Stimulated activated naive CD8-positive, alpha-beta T cell treated with anti-CD3 and anti-CD28 coated beads, Interleukin-15, amount 100 ng/mL, for 72 hours (primary cell): ENCODE data around the gene TIE1.

ENCODE experiments used
- ATAC-seq: fragments of 150-1000 bp; cut with Tn5 transposase; 2 replicates; pipeline ENCODE4 v1.10.0; 2021; ENCODE audit warnings: mild to moderate bottlenecking, moderate library complexity
- DNase-seq, 2 donors: peaks; one replicate each; pipeline ENCODE4 v3.0.0; 2021 to 2022
- H3K27ac Mint-ChIP-seq, 2 donors: one replicate each; pipeline ENCODE4 v1.8.0; 2022; ENCODE audit warnings: mild to moderate bottlenecking in 2 of 2, mixed read lengths in 2 of 2, moderate library complexity in 2 of 2
- H3K27me3 Mint-ChIP-seq: one replicate; pipeline ENCODE4 v1.8.0; 2022; ENCODE audit warnings: mixed read lengths
- H3K4me1 Mint-ChIP-seq: one replicate; pipeline ENCODE4 v1.8.0; 2022; ENCODE audit warnings: mild to moderate bottlenecking, mixed read lengths
- H3K4me3 Mint-ChIP-seq, 2 donors: one replicate each; pipeline ENCODE4 v1.8.0; 2022; ENCODE audit warnings: mild to moderate bottlenecking in 2 of 2, mixed read lengths in 2 of 2, moderate library complexity in 1 of 2
- H3K9me3 Mint-ChIP-seq, 2 donors: one replicate each; pipeline ENCODE4 v1.8.0; 2022; ENCODE audit warnings: mixed read lengths in 2 of 2

TIE1 gene

DNA sequence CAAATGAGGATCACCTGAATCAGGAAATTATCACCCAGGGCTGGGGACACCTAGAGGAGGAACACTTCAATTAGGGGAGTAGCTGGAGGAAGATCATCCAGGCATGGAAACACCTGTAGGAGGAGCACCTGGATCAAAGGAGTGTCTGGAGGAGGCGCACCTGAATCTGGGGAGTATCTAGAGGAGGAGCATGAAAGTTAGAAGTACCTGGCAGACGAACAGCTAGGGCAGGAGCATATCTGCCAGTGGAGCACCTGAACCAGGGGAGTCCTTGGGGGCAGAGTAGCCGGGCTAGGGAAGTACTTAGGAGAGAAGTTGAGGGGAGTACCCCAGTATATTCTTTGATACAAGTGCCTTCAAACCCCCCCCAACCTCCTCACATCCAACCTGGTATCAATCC lies 16.7 kb upstream of the TIE1 start:
- ATAC-seq (no peak), DNase-seq (no peak)
- H3K4me1 Mint-ChIP-seq: peaks cover 13% of the 10 kb centered on the region
- no peak overlapping the region for H3K4me3 Mint-ChIP-seq
- H3K27me3 Mint-ChIP-seq: peaks cover 20% of the 10 kb centered on the region
- H3K9me3 Mint-ChIP-seq: no peaks in the 10 kb centered on the region
- peak overlapping the region in 1 of 2 donors; percentile 41 for H3K27ac Mint-ChIP-seq

DNA sequence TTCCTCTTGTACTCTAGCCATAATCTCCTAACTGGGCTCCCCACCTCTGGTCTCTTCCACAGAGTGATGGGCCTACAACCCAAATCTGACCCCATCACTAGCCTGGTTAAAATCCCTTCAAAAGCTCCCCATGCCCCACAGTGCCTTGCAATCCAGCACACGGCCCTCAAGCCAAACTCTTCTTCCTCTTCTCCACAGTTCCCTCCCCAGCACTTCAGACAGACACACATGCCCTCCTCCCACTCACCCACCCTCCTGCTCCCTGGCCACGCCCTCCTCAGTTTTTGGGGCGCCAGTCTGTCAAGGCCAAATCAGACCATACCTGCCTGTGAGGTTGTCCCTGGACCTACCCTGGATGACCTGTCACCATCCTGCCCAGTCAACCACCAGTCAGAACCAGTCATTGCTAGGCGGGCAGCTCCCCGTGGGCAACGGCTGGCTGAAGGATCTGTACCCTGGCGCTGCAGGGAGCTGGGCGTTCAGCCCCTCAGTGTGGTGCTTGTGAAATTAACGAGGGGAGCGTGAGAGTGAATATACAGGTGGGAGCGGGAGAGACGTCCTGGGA lies 16.2 kb upstream of the TIE1 start:
- no peaks in the 10 kb centered on the region for H3K9me3 Mint-ChIP-seq
- ATAC-seq (no peak), DNase-seq (no peak)
- no peak overlapping the region for H3K27ac Mint-ChIP-seq
- no peak overlapping the region for H3K4me3 Mint-ChIP-seq
- H3K27me3 Mint-ChIP-seq: peaks cover 19% of the 10 kb centered on the region
- peaks cover 13% of the 10 kb centered on the region for H3K4me1 Mint-ChIP-seq

GRCh38 chr1:43285269-43285990 lies 15.4 kb upstream of the TIE1 start, which contains the start of gene C1orf210:
Gene C1orf210, minus strand, starts transcription at chr1:43285581. Its CDS starts 2,311 bp downstream, at chr1:43283270.
- ATAC-seq (no peak), DNase-seq (no peak)
- Mint-ChIP-seq H3K4me3 (no peak within 1 kb of the TSS), H3K27ac (no peak within 1 kb of the TSS), H3K9me3 (no peaks in the 10 kb centered on the region), H3K4me1 (peaks cover 13% of the 10 kb centered on the region), H3K27me3 (peaks cover 13% of the 10 kb centered on the region)

DNA sequence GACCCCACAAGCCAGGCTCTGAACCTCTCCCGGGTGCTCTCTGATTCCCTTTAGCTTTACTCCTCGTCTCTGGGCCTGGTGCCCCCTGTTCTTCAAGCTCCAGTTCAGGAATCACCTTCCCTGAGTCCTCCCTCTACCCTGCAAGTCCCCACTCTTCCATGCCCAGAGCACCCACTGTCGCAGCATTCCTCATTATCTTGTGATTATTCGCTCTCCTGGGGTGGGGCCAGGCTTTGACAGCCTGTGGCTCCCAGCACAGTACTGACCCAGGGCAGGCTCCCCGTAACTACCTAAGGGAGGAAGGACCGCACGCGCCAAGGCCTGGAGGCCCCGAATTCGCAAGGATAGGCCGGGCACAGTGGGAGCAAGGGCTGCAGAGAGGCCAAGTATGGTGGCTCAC lies 14.7 kb upstream of the TIE1 start:
- no peak for ATAC-seq
- Mint-ChIP-seq H3K4me1 (peaks cover 13% of the 10 kb centered on the region), H3K9me3 (no peaks in the 10 kb centered on the region), H3K4me3 (no peak overlapping the region), H3K27ac (no peak overlapping the region), H3K27me3 (peaks cover 13% of the 10 kb centered on the region)
- no peak for DNase-seq

- Mint-ChIP-seq H3K9me3 (no peaks in the 10 kb centered on the region), H3K27me3 (peaks cover 13% of the 10 kb centered on the region), H3K4me3 (no peak overlapping the region), H3K27ac (no peak overlapping the region), H3K4me1 (peaks cover 13% of the 10 kb centered on the region)
- ATAC-seq (no peak), DNase-seq (no peak)
Measured at GRCh38 chr1:43286533-43286932, 14.2 kb upstream of the TIE1 start.

GRCh38 chr1:43288058-43288784 lies 12.6 kb upstream of the TIE1 start:
- DNase-seq: no peak
- no peak for ATAC-seq
- peaks cover 1% of the 10 kb centered on the region for H3K4me1 Mint-ChIP-seq
- H3K4me3 Mint-ChIP-seq: no peak overlapping the region
- no peaks in the 10 kb centered on the region for H3K9me3 Mint-ChIP-seq
- H3K27me3 Mint-ChIP-seq: peaks cover 13% of the 10 kb centered on the region
- no peak overlapping the region for H3K27ac Mint-ChIP-seq

GRCh38 chr1:43288785-43289706 lies 11.7 kb upstream of the TIE1 start:
- H3K9me3 Mint-ChIP-seq: no peaks in the 10 kb centered on the region
- no peak overlapping the region for H3K27ac Mint-ChIP-seq
- DNase-seq (no peak), ATAC-seq (no peak)
- H3K4me3 Mint-ChIP-seq: no peak overlapping the region
- peaks cover 13% of the 10 kb centered on the region for H3K27me3 Mint-ChIP-seq
- H3K4me1 Mint-ChIP-seq: no peaks in the 10 kb centered on the region

- Mint-ChIP-seq H3K27ac (no peak overlapping the region), H3K27me3 (peaks cover 9% of the 10 kb centered on the region), H3K4me3 (no peak overlapping the region), H3K4me1 (peaks cover 24% of the 10 kb centered on the region), H3K9me3 (no peaks in the 10 kb centered on the region)
- DNase-seq (no peak), ATAC-seq (no peak)
Measured at GRCh38 chr1:43292216-43292615, 8.6 kb upstream of the TIE1 start.

- no peak for ATAC-seq
- Mint-ChIP-seq H3K27ac (no peak overlapping the region), H3K27me3 (peaks cover 4% of the 10 kb centered on the region), H3K4me3 (no peak overlapping the region), H3K9me3 (no peaks in the 10 kb centered on the region), H3K4me1 (peaks cover 24% of the 10 kb centered on the region)
- DNase-seq: no peak
Measured at GRCh38 chr1:43292679-43293078, 8.1 kb upstream of the TIE1 start.

- DNase-seq (no peak), ATAC-seq (no peak)
- Mint-ChIP-seq H3K9me3 (no peaks in the 10 kb centered on the region), H3K4me3 (no peak overlapping the region), H3K27ac (peak overlapping the region; percentile 62 to 79), H3K27me3 (no peaks in the 10 kb centered on the region), H3K4me1 (peaks cover 24% of the 10 kb centered on the region)
Measured at GRCh38 chr1:43293176-43293575, 7.6 kb upstream of the TIE1 start.

DNA sequence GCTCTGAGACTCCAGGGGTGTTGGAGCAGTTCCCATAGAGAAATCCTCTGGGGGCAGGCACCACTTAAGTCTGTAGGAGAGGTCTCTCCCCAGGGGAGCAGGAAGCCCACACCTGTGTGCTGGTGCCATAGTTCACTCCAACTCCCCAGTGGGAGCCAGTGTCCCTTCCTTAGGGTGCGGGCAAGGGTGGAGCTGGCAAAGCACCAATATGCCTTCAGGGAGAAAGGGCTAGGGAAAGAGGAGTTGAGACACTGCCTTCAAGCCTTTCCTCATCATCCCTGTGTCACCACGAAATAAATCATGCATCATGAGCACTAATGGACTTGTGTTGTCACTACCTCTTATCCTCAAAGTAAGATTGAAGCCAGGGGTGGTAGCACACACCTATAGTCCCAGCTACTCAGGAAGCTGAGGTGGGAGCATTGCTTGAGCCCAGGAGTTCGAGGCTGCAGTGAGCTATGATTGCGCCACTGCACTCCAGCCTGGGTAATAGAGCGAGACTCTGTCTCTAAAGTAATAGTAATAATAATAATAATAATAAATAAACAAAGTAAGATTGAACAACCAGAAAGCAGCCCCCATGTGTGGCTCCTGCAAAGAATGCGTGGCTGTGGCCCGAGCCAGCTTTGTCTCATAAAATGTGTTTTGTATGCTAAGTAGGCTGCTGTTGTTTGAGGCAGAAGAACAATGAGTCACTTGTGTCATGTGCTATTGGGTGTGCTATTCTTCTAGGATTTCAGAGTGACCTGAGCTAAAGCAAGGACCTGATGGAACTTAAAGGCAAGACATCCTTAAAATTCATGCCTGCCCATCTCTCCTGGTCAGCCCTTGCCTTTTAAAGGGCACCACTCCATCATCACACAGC lies 6.7 kb upstream of the TIE1 start:
- Mint-ChIP-seq H3K4me3 (no peak overlapping the region), H3K27me3 (no peaks in the 10 kb centered on the region), H3K9me3 (no peaks in the 10 kb centered on the region), H3K27ac (peak overlapping the region in 1 of 2 donors; percentile 79), H3K4me1 (peaks cover 24% of the 10 kb centered on the region)
- DNase-seq: no peak
- no peak for ATAC-seq

- no peaks in the 10 kb centered on the region for H3K9me3 Mint-ChIP-seq
- DNase-seq (no peak), ATAC-seq (no peak)
- H3K27ac Mint-ChIP-seq: peak overlapping the region in 1 of 2 donors; percentile 19
- no peak overlapping the region for H3K4me3 Mint-ChIP-seq
- H3K4me1 Mint-ChIP-seq: peaks cover 24% of the 10 kb centered on the region
- H3K27me3 Mint-ChIP-seq: no peaks in the 10 kb centered on the region
Measured at GRCh38 chr1:43294761-43295160, 6.0 kb upstream of the TIE1 start.

GRCh38 chr1:43296207-43296606 lies 4.6 kb upstream of the TIE1 start:
- H3K27ac Mint-ChIP-seq: peak overlapping the region in 1 of 2 donors; percentile 94

GRCh38 chr1:43298055-43298454 lies 2.7 kb upstream of the TIE1 start:
- no peak for ATAC-seq
- no peaks in the 10 kb centered on the region for H3K9me3 Mint-ChIP-seq
- no peak for DNase-seq
- H3K4me1 Mint-ChIP-seq: peaks cover 30% of the 10 kb centered on the region
- H3K4me3 Mint-ChIP-seq: no peak overlapping the region
- no peaks in the 10 kb centered on the region for H3K27me3 Mint-ChIP-seq
- peak overlapping the region in 1 of 2 donors; percentile 9 for H3K27ac Mint-ChIP-seq

More at GRCh38 chr1:43296207-43296606, 4.6 kb upstream of the TIE1 start:
- ATAC-seq: no peak
- no peaks in the 10 kb centered on the region for H3K27me3 Mint-ChIP-seq
- DNase-seq: no peak
- H3K4me3 Mint-ChIP-seq: no peak overlapping the region
- H3K4me1 Mint-ChIP-seq: peaks cover 30% of the 10 kb centered on the region
- no peaks in the 10 kb centered on the region for H3K9me3 Mint-ChIP-seq
